H9 (cell line): ENCODE measurements around the gene MYO10. TPM values are rescaled to one million over a fixed set of nuclear protein-coding genes. Genes with fewer than 3 reads are reported as not detected.

Source experiments
- DNase-seq: peaks from one replicate; pipeline ENCODE4 v3.0.0-alpha.2; 2017
- H2AFZ ChIP-seq: one replicate; pipeline ENCODE4 v1.6.1; 2013; ENCODE audit warnings: mild to moderate bottlenecking, low read length, control low read depth, moderate library complexity
- H2AK5ac ChIP-seq: 2 replicates; pipeline ENCODE4 v1.6.1; 2013; ENCODE audit warnings: low read length, control low read depth, mixed read lengths; ENCODE audit not compliant: insufficient read length
- H2BK120ac ChIP-seq: one replicate; pipeline ENCODE4 v1.6.1; 2013; ENCODE audit warnings: low read depth, mild to moderate bottlenecking, low read length, control low read depth, inconsistent platforms; ENCODE audit not compliant: poor library complexity, severe bottlenecking
- H2BK12ac ChIP-seq: 2 replicates; pipeline ENCODE4 v1.6.1; 2013; ENCODE audit warnings: low read length, control low read depth, mixed read lengths, low read depth; ENCODE audit not compliant: insufficient read length
- H2BK15ac ChIP-seq: 2 replicates; pipeline ENCODE4 v1.6.1; 2013; ENCODE audit warnings: low read depth, low read length, control low read depth
- H2BK20ac ChIP-seq: one replicate; pipeline ENCODE4 v1.6.1; 2013; ENCODE audit warnings: low read depth, mild to moderate bottlenecking, low read length, control low read depth, inconsistent platforms; ENCODE audit not compliant: poor library complexity, severe bottlenecking
- H2BK5ac ChIP-seq: 2 replicates; pipeline ENCODE4 v1.6.1; 2013; ENCODE audit warnings: low read length, control low read depth, mixed read lengths; ENCODE audit not compliant: insufficient read length
- H3K14ac ChIP-seq: 2 replicates; pipeline ENCODE4 v1.6.1; 2013; ENCODE audit warnings: low read length, control low read depth; ENCODE audit not compliant: insufficient read depth
- H3K18ac ChIP-seq: 2 replicates; pipeline ENCODE4 v1.6.1; 2013; ENCODE audit warnings: low read depth, mild to moderate bottlenecking, mixed read lengths, low read length, control low read depth; ENCODE audit not compliant: insufficient read length
- H3K23ac ChIP-seq: 2 replicates; pipeline ENCODE4 v1.6.1; 2013; ENCODE audit warnings: low read length, control low read depth, mixed read lengths, low read depth; ENCODE audit not compliant: insufficient read length
- H3K23me2 ChIP-seq: 2 replicates; pipeline ENCODE4 v1.6.1; 2013; ENCODE audit warnings: low read depth, mild to moderate bottlenecking, mixed read lengths, low read length, control low read depth; ENCODE audit not compliant: insufficient read length, poor library complexity, severe bottlenecking
- H3K27ac ChIP-seq: 2 replicates; pipeline ENCODE4 v1.5.1; 2013; ENCODE audit warnings: low read length, control low read depth, mixed read lengths, low read depth; ENCODE audit not compliant: insufficient read length
- H3K27me3 ChIP-seq: 2 replicates; pipeline ENCODE4 v1.6.1; 2013; ENCODE audit warnings: low read length, control low read depth, inconsistent platforms; ENCODE audit not compliant: insufficient read depth
- H3K4ac ChIP-seq: 2 replicates; pipeline ENCODE4 v1.6.1; 2013; ENCODE audit warnings: low read depth, mild to moderate bottlenecking, control low read depth, inconsistent platforms, low read length, moderate library complexity
- H3K4me1 ChIP-seq: 2 replicates; pipeline ENCODE4 v1.6.1; 2013; ENCODE audit warnings: low read length, control low read depth, inconsistent platforms; ENCODE audit not compliant: insufficient read depth
- H3K4me2 ChIP-seq: 2 replicates; pipeline ENCODE4 v1.6.1; 2013; ENCODE audit warnings: low read length, control low read depth, mixed read lengths; ENCODE audit not compliant: insufficient read length, insufficient read depth
- H3K56ac ChIP-seq: 2 replicates; pipeline ENCODE4 v1.6.1; 2013; ENCODE audit warnings: low read depth, mild to moderate bottlenecking, mixed read lengths, low read length, control low read depth; ENCODE audit not compliant: insufficient read length
- H3K79me1 ChIP-seq: 2 replicates; pipeline ENCODE4 v1.6.1; 2013; ENCODE audit warnings: low read depth, mild to moderate bottlenecking, moderate library complexity, low read length, control low read depth, inconsistent platforms; ENCODE audit not compliant: insufficient read depth, poor library complexity, severe bottlenecking
- H3K79me2 ChIP-seq: 2 replicates; pipeline ENCODE4 v1.6.1; 2013; ENCODE audit warnings: low read length, control low read depth, inconsistent platforms; ENCODE audit not compliant: insufficient read depth
- H3K9ac ChIP-seq: 2 replicates; pipeline ENCODE4 v1.6.1; 2013; ENCODE audit warnings: low read length, control low read depth, mixed read lengths; ENCODE audit not compliant: insufficient read length; ENCODE audit errors: extremely low read depth
- H3K9me3 ChIP-seq: one replicate; pipeline ENCODE4 v1.6.1; 2013; ENCODE audit warnings: low read depth, low read length, inconsistent platforms; ENCODE audit not compliant: control insufficient read depth
- H3T11ph ChIP-seq: one replicate; pipeline ENCODE4 v1.6.1; 2013; ENCODE audit warnings: mild to moderate bottlenecking, low read length, control low read depth, inconsistent platforms
- H4K20me1 ChIP-seq: one replicate; pipeline ENCODE4 v1.6.1; 2013; ENCODE audit not compliant: control insufficient read depth, insufficient read length, insufficient read depth
- H4K5ac ChIP-seq: 2 replicates; pipeline ENCODE4 v1.6.1; 2013; ENCODE audit warnings: low read depth, mild to moderate bottlenecking, mixed read lengths, low read length, control low read depth; ENCODE audit not compliant: insufficient read length
- H4K8ac ChIP-seq: replicated peaks from 2 replicates; pipeline ENCODE4 v1.6.1; 2013; ENCODE audit warnings: low read length, control low read depth, mixed read lengths, low read depth; ENCODE audit not compliant: insufficient read length
- H4K91ac ChIP-seq: 2 replicates; pipeline ENCODE4 v1.6.1; 2013; ENCODE audit warnings: low read depth, mild to moderate bottlenecking, moderate library complexity, mixed read lengths, low read length, control low read depth; ENCODE audit not compliant: insufficient read length
- H3K27ac Mint-ChIP-seq, 3 experiments: 2 replicates in 2 of 3; 3 replicates in 1 of 3; pipeline ENCODE4 v1.8.0; 2020 to 2021; ENCODE audit warnings: mixed read lengths in 3 of 3, mild to moderate bottlenecking in 1 of 3, moderate library complexity in 1 of 3
- H3K27me3 Mint-ChIP-seq: 2 replicates; pipeline ENCODE4 v1.8.0; 2021; ENCODE audit warnings: low read depth, mild to moderate bottlenecking, moderate library complexity, mixed read lengths
- H3K36me3 Mint-ChIP-seq, 3 experiments: 2 replicates in 2 of 3; 3 replicates in 1 of 3; pipeline ENCODE4 v1.8.0; 2020 to 2021; ENCODE audit warnings: low read depth in 3 of 3, mixed read lengths in 3 of 3; ENCODE audit not compliant: insufficient read depth in 1 of 3
- H3K4me1 Mint-ChIP-seq, 2 experiments: 2 replicates each; pipeline ENCODE4 v1.8.0; 2020; ENCODE audit warnings: mixed read lengths in 2 of 2
- H3K4me3 Mint-ChIP-seq, 2 experiments: 2 replicates in 1 of 2; 3 replicates in 1 of 2; pipeline ENCODE4 v1.8.0; 2020 to 2021; ENCODE audit warnings: mild to moderate bottlenecking in 2 of 2, mixed read lengths in 2 of 2, moderate library complexity in 1 of 2
- H3K9me3 Mint-ChIP-seq, 2 experiments: 2 replicates in 1 of 2; 3 replicates in 1 of 2; pipeline ENCODE4 v1.8.0; 2020; ENCODE audit warnings: mild to moderate bottlenecking in 2 of 2, mixed read lengths in 2 of 2, moderate library complexity in 1 of 2
- total RNA-seq: library from RNA; stranded (reverse); gene quantifications from 2 replicates; pipeline ENCODE4 v1.2.1, GENCODE V29; 2021
- TF ChIP-seq, protein P1 (sequence below): fragments of 200-600 bp; sonication (generic); conservative IDR thresholded peaks from 3 replicates; pipeline ENCODE4 v1.8.0; 2021; ENCODE audit warnings: antibody characterized with exemption, mild to moderate bottlenecking

MYO10 gene
- total RNA-seq, 1 experiment from 2014 or later, result 127 TPM

DNA sequence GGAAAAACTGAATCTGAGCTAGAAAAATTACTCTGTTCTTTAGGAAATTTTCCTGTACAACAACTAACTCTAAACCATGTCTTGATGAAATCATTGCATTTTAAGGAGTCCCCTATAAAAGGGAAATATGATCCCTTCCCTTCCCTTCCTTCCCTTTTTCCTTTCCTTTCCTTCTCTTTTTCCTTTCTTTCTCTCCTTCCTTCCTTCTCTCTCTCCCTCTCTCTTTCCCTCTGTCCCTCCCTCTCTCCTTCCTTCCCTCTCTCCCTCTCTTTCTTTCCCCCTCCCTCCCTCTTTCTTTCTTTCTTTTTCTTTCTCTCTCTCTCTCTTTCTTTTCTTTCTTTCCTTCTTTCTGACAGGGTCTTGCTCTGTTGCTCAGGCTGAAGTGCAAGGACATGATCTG lies 42.2 kb upstream of the MYO10 start:
- Histone ChIP-seq H3K79me2 (no peaks in the 10 kb centered on the region), H2BK12ac (no peak overlapping the region), H3K23me2 (no peaks in the 10 kb centered on the region), H3K23ac (no peak overlapping the region), H3K9ac (no peak overlapping the region), H3T11ph (no peak overlapping the region), H4K91ac (no peak overlapping the region), H3K4me2 (no peak overlapping the region), H3K14ac (no peak overlapping the region), H2BK20ac (no peak overlapping the region), H2BK120ac (no peak overlapping the region), H2AFZ (no peak overlapping the region), H2AK5ac (no peak overlapping the region), H2BK5ac (no peak overlapping the region), H3K56ac (no peak overlapping the region), H3K4me1 (no peaks in the 10 kb centered on the region), H3K4ac (no peak overlapping the region), H4K8ac (no peak overlapping the region), H3K27me3 (no peaks in the 10 kb centered on the region), H3K18ac (no peak overlapping the region), H3K9me3 (no peaks in the 10 kb centered on the region), H3K79me1 (no peaks in the 10 kb centered on the region), H3K27ac (no peak overlapping the region), H2BK15ac (no peak overlapping the region), H4K5ac (no peak overlapping the region), H4K20me1 (no peaks in the 10 kb centered on the region)
- peaks cover 4 to 6% of the 10 kb centered on the region in 2 experiments for H3K4me1 Mint-ChIP-seq
- DNase-seq, result no peak
- peak overlapping the region in 1 of 3 experiments; percentile 86; a peak in 1 of 7 replicates for H3K27ac Mint-ChIP-seq
- no peaks in the 10 kb centered on the region; a peak in 1 of 7 replicates for H3K36me3 Mint-ChIP-seq
- H3K9me3 Mint-ChIP-seq, result no peaks in the 10 kb centered on the region
- H3K4me3 Mint-ChIP-seq, result no peak overlapping the region
- TF ChIP-seq, protein P1, sequence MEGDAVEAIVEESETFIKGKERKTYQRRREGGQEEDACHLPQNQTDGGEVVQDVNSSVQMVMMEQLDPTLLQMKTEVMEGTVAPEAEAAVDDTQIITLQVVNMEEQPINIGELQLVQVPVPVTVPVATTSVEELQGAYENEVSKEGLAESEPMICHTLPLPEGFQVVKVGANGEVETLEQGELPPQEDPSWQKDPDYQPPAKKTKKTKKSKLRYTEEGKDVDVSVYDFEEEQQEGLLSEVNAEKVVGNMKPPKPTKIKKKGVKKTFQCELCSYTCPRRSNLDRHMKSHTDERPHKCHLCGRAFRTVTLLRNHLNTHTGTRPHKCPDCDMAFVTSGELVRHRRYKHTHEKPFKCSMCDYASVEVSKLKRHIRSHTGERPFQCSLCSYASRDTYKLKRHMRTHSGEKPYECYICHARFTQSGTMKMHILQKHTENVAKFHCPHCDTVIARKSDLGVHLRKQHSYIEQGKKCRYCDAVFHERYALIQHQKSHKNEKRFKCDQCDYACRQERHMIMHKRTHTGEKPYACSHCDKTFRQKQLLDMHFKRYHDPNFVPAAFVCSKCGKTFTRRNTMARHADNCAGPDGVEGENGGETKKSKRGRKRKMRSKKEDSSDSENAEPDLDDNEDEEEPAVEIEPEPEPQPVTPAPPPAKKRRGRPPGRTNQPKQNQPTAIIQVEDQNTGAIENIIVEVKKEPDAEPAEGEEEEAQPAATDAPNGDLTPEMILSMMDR, result no peak
- no peaks in the 10 kb centered on the region for H3K27me3 Mint-ChIP-seq
